ENCODE data around the gene DLGAP4.

Gene DLGAP4

GRCh38 chr20:36576081-36576445 is 269.9 kb downstream of the DLGAP4 start:
- no peak for DNase-seq (ENCODE audit: low read depth in 2 of 2, low spot score in 1 of 2)

Data from stimulated activated CD8-positive, alpha-beta memory T cell treated with anti-CD3 and anti-CD28 coated beads, Interleukin-4, amount 100 ng/mL, for 1 hour (primary cell).